ENCODE data around the gene SCLY. TPM values are rescaled to one million over a fixed set of nuclear protein-coding genes. Genes with fewer than 3 reads are reported as not detected.

SCLY gene
- total and polyA plus RNA-seq, 2 of the 13 experiments (the other 11 are each of a cell fraction or from before 2014, with no cell fraction given) = 27.9 to 38.6 TPM

DNA sequence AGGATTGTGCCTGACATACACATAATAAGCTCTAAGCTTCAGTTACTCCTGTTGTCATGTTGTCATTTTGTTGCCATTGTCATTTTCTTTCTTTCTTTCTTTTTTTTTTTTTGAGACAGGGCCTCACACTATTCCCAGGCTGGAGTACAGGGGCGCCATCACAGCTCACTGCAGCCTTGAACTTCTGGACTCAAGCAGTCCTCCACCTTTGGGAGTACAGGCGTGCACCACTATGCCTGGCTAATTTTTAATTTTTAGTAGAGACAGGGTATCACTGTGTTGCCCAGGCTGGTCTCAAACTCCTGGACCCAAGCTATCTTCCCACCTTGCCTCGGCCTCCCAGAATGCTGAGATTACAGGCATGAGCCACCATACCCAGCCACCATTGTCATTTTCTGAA lies 30.9 kb upstream of the SCLY start (continued):
- TF ChIP-seq, protein P1, sequence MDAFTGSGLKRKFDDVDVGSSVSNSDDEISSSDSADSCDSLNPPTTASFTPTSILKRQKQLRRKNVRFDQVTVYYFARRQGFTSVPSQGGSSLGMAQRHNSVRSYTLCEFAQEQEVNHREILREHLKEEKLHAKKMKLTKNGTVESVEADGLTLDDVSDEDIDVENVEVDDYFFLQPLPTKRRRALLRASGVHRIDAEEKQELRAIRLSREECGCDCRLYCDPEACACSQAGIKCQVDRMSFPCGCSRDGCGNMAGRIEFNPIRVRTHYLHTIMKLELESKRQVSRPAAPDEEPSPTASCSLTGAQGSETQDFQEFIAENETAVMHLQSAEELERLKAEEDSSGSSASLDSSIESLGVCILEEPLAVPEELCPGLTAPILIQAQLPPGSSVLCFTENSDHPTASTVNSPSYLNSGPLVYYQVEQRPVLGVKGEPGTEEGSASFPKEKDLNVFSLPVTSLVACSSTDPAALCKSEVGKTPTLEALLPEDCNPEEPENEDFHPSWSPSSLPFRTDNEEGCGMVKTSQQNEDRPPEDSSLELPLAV (CRISPR knock-in tag; conservative IDR thresholded peaks at IDR 0.05; ENCODE audit: low read depth) = no peak
- TF ChIP-seq, protein P2, sequence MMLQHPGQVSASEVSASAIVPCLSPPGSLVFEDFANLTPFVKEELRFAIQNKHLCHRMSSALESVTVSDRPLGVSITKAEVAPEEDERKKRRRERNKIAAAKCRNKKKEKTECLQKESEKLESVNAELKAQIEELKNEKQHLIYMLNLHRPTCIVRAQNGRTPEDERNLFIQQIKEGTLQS (CRISPR knock-in tag; IDR thresholded peaks at IDR 0.05) = no peak
- TF ChIP-seq NFATC3 (CRISPR knock-in tag; IDR thresholded peaks at IDR 0.05) (no peak), ZMYM3 (CRISPR knock-in tag; IDR thresholded peaks at IDR 0.05) (peak; percentile 55; the same call in 1 of the 2 replicates), KDM6A (CRISPR knock-in tag; IDR thresholded peaks at IDR 0.05; ENCODE audit: low read depth) (no peak), ADNP (CRISPR knock-in tag; IDR thresholded peaks at IDR 0.05) (peak; percentile 58; the same call in 1 of the 2 replicates), GATAD2A (CRISPR knock-in tag; IDR thresholded peaks at IDR 0.05) (no peak), ZFYVE20 (CRISPR knock-in tag; IDR thresholded peaks at IDR 0.05; ENCODE audit: borderline replicate concordance, low read depth) (no peak), DR1 (CRISPR knock-in tag; IDR thresholded peaks at IDR 0.05) (no peak), THAP11 (CRISPR knock-in tag; IDR thresholded peaks at IDR 0.05) (no peak), HOXD1 (CRISPR knock-in tag; IDR thresholded peaks at IDR 0.05) (no peak), ZBTB7A (CRISPR knock-in tag; IDR thresholded peaks at IDR 0.05) (no peak), ZBTB3 (CRISPR knock-in tag; IDR thresholded peaks at IDR 0.05; ENCODE audit: borderline replicate concordance, low read depth) (no peak), RXRB (CRISPR knock-in tag; IDR thresholded peaks at IDR 0.05; ENCODE audit: borderline replicate concordance) (no peak), ZNF335 (CRISPR knock-in tag; IDR thresholded peaks at IDR 0.05) (no peak), AGO1 (IDR thresholded peaks at IDR 0.05; ENCODE audit: low read depth, low read length, poor library complexity, severe bottlenecking) (no peak), KMT2B (CRISPR knock-in tag; IDR thresholded peaks at IDR 0.05) (no peak), ZFY (CRISPR knock-in tag; IDR thresholded peaks at IDR 0.05) (no peak)
- TF ChIP-seq, protein P3, sequence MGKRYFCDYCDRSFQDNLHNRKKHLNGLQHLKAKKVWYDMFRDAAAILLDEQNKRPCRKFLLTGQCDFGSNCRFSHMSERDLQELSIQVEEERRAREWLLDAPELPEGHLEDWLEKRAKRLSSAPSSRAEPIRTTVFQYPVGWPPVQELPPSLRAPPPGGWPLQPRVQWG (CRISPR knock-in tag; IDR thresholded peaks at IDR 0.05; ENCODE audit: borderline replicate concordance, low read depth) = no peak
- TF ChIP-seq, protein P4, sequence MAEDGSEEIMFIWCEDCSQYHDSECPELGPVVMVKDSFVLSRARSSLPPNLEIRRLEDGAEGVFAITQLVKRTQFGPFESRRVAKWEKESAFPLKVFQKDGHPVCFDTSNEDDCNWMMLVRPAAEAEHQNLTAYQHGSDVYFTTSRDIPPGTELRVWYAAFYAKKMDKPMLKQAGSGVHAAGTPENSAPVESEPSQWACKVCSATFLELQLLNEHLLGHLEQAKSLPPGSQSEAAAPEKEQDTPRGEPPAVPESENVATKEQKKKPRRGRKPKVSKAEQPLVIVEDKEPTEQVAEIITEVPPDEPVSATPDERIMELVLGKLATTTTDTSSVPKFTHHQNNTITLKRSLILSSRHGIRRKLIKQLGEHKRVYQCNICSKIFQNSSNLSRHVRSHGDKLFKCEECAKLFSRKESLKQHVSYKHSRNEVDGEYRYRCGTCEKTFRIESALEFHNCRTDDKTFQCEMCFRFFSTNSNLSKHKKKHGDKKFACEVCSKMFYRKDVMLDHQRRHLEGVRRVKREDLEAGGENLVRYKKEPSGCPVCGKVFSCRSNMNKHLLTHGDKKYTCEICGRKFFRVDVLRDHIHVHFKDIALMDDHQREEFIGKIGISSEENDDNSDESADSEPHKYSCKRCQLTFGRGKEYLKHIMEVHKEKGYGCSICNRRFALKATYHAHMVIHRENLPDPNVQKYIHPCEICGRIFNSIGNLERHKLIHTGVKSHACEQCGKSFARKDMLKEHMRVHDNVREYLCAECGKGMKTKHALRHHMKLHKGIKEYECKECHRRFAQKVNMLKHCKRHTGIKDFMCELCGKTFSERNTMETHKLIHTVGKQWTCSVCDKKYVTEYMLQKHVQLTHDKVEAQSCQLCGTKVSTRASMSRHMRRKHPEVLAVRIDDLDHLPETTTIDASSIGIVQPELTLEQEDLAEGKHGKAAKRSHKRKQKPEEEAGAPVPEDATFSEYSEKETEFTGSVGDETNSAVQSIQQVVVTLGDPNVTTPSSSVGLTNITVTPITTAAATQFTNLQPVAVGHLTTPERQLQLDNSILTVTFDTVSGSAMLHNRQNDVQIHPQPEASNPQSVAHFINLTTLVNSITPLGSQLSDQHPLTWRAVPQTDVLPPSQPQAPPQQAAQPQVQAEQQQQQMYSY (CRISPR knock-in tag; IDR thresholded peaks at IDR 0.05) = no peak
- TF ChIP-seq, protein P5, sequence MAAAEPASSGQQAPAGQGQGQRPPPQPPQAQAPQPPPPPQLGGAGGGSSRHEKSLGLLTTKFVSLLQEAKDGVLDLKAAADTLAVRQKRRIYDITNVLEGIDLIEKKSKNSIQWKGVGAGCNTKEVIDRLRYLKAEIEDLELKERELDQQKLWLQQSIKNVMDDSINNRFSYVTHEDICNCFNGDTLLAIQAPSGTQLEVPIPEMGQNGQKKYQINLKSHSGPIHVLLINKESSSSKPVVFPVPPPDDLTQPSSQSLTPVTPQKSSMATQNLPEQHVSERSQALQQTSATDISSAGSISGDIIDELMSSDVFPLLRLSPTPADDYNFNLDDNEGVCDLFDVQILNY (CRISPR knock-in tag; conservative IDR thresholded peaks at IDR 0.05) = no peak
- TF ChIP-seq, protein P6, sequence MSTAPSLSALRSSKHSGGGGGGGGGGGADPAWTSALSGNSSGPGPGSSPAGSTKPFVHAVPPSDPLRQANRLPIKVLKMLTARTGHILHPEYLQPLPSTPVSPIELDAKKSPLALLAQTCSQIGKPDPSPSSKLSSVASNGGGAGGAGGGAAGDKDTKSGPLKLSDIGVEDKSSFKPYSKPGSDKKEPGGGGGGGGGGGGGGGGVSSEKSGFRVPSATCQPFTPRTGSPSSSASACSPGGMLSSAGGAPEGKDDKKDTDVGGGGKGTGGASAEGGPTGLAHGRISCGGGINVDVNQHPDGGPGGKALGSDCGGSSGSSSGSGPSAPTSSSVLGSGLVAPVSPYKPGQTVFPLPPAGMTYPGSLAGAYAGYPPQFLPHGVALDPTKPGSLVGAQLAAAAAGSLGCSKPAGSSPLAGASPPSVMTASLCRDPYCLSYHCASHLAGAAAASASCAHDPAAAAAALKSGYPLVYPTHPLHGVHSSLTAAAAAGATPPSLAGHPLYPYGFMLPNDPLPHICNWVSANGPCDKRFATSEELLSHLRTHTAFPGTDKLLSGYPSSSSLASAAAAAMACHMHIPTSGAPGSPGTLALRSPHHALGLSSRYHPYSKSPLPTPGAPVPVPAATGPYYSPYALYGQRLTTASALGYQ (CRISPR knock-in tag; IDR thresholded peaks at IDR 0.05) = no peak
